Cardiac atrium fibroblast (primary cell): ENCODE data around the gene MYH4. TPM values are rescaled to one million over a fixed set of nuclear protein-coding genes. Genes with fewer than 3 reads are reported as not detected.

Experiments
- total RNA-seq: library from RNA; depleted of rRNA; stranded (reverse); fragments of >200 nt; gene quantifications from 2 replicates; pipeline ENCODE4 v1.2.3, GENCODE V29; 2015

The MYH4 gene
- not detected in 2 replicates for total RNA-seq

DNA sequence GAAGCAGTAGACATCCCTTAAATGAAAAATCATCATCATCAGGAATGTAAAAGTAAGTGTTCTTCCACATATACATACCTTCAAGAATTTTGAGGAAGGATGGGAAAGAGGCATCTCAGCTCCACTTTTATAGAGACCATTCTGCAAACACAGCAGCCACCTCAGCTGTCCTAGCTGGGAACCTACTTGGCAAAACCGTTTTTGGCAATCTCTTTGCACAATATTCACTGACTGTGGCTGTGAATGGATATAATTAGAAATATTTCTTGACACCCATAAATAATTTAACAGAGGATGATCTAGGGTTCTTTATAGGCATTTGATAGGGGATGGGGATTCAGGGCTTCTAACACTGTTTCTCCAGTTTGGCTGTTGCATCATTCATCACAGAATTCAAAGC is at the start of gene MYH4:
MYH4 (minus strand) TSS at position 101 of the 400 bp plus-strand sequence. CDS start 2,814 bp downstream, outside the sequence.

DNA sequence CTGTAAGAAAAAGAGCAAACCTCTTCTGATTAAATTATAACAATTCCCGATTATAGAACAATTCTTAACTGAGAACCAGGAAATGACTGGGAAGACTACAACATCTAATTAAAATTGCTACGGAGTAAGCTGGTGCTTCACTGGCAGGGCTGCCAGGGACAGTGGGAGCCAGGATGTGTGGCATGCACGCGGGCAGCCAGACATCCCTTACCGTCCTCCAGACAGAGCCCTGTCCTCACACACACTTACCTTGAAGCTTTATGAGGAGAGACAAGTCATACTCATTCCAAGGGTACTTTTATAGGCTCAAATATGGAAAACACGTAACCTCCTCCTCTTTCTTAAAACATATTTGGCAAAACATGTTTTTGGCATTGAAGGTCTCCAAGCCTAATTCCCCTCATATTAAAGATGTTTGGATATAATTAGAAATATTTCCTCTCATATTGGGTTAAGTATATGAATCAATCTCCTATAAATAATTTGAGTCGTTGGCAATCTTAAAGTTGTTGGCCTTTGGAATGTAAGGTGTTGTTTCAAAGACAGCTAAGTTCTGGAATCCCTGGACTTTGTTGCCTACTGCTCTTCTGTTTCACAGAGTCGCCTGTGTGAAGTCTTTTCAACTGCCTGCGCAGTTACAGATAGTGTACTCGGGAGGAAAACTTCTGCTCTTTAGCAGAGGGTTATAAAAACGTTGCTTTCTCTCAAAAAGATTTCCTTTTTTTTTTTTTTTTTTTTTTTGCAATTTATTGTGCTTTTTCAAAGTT is 49.1 kb upstream of the MYH4 start, which contains the start of gene MYH1:
MYH1 (minus strand) TSS at position 272 of the 767 bp plus-strand sequence. CDS start 1,900 bp downstream, outside the sequence.

DNA sequence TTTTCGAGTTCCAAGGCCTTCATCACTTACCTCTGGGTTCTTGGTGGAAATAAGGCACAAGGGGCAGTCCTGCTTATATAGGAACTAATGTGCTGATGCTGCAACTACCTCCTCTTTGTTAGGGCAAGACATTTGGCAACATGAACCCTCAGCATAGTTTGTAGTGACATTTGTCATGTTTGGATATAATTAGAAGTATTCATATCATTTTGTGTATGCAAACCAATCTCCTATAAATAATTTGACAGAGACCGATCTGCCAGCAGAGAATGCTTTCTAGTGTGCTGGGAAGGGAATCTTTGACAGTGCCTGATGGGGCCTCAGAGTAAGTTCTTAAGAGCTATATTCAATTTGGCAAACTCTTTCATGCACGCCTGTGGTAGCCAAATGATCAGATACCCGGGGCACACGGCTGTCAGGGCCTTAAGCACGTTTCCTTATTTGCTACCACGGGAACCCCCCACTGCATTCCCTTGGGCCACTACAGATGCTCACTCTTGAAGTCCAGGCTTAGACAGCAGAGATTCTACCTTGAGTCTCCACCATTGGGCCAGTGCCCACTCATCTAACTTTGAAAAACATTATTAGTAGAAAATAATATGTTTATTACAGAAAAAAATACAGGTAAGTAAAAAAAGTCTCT is 47.3 kb downstream of the MYH4 start, which contains the start of gene MYH8:
MYH8 (minus strand) TSS at position 51 of the 643 bp plus-strand sequence. CDS start 1,723 bp downstream, outside the sequence.

Other genes with a start within 250 kb of the MYH4 start
- 0.16 TPM in 1 of 2 replicates, not detected in the other for gene MYH13, start 96.6 kb downstream of the MYH4 start, total RNA-seq
- gene MYH8, start 47.6 kb downstream of the MYH4 start, total RNA-seq = not detected in 2 replicates
- not detected in 2 replicates for gene MYH1, start 49.0 kb upstream of the MYH4 start, total RNA-seq
- not detected in 2 replicates for gene MYH2, start 80.1 kb upstream of the MYH4 start, total RNA-seq
- gene MYH3, start 187.8 kb upstream of the MYH4 start, total RNA-seq = 0.54 TPM in 1 of 2 replicates, not detected in the other
- gene SCO1, start 228.0 kb upstream of the MYH4 start, total RNA-seq = 25.3 and 26.7 TPM in 2 replicates
- 4.5 and 9.9 TPM in 2 replicates for gene ADPRM, start 228.0 kb upstream of the MYH4 start, total RNA-seq